GM18951 (cell line): ENCODE results near the gene ACTL7B.
"Not testable (repeated sequence)": the region's sequence is repeated elsewhere in the genome, so short reads cannot be mapped to it uniquely, and the experiment has no call there.

Experiments
- POLR2A ChIP-seq: IDR thresholded peaks from 4 replicates; pipeline ENCODE4 v1.6.1; 2011; ENCODE audit warnings: mild to moderate bottlenecking; ENCODE audit not compliant: insufficient read length, insufficient read depth; ENCODE audit errors: extremely low read depth
- in situ Hi-C: fragments of 300-500 bp; cut with MboI; formaldehyde crosslinking; loops from one replicate; pipeline ENCODE4 v1.12.0; 2022; ENCODE audit warnings: low sequenced_read_pairs, mixed read lengths, inconsistent platforms; ENCODE audit not compliant: unreplicated experiment

ACTL7B gene

GRCh38 chr9:108844856-108845255, 10.9 kb downstream of the ACTL7B start:
- TF ChIP-seq POLR2A, result no peak
- in situ Hi-C loops, result no loop called here

DNA sequence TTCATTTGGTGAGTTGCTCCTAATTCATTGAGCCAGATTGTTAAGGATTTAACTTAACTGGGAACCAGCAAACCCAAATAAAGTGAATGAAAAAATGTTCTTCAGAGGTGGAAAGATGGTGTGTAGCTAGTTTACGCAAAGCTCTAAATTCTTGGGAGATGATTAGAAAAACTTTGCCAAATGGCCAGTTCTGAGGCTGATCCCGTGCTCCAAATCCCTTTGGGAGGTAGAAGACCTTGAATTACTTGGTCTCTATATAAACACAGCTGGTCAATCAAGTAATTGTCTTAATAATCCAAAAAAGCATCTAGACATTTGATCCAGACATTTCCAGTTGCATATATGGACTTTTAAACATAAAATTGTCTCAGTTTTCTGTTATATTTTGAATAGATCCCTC, 11.4 kb downstream of the ACTL7B start:
- TF ChIP-seq POLR2A, result no peak
- in situ Hi-C loops, result no loop called here

DNA sequence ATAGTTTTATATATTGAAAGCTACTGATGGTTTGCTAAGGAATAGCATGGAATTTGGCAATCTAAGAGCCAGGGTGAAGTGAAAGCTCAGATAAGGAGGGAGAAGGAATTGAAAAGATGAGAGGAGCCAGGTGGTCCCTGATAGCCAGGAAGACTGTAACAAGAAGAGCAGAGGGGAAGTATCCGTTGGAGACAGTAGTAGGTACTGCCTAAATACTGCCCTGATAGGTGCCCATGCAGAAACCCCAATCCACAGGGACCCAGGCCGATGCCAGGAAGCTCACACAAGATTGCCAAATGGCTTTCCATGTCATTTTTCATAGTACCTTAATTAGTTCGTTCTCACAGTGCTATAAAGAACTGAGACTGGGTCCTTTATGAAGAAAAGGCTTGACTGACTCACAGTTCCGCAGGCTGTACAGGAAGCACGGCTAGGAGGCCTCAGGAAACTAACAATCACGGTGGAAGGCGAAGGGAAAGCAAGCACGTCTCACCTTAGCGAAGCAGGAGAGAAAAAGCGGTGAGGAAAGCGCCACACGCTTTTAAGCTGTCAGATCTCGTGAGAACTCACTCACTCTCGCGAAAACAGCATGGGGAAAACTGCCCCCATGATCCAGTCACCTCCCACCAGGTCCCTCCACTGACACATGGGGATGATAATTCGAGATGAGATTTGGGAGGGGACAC, 13.0 kb downstream of the ACTL7B start:
- in situ Hi-C loops, result no loop called here
- TF ChIP-seq POLR2A, result no peak

- in situ Hi-C loops, result not testable (repeated sequence)
Observed at GRCh38 chr9:108839561-108839960, 16.2 kb downstream of the ACTL7B start.

GRCh38 chr9:108838017-108838416, 17.8 kb downstream of the ACTL7B start:
- in situ Hi-C loops, result no loop called here
- TF ChIP-seq POLR2A, result no peak

GRCh38 chr9:108837530-108837929, 18.3 kb downstream of the ACTL7B start:
- in situ Hi-C loops, result no loop called here
- no peak for TF ChIP-seq POLR2A

DNA sequence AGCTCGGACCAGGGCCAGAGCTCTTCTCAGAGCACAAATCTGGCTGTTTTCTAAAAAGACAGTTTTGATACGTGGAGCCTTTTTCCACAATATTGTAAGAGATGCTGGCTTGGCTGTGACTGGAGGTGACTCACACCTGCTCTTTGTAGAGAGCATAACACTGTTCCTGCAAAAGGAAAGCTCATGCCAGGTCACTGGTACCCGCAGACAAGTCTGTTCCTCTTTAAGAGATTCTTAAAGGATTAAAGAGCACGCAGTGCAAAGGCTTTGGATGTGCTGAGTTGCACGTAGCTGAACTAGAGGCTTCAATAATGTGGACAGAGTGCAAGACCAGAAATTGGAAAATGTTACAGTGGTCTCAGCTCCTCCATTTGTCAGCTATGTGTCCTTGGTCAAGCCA, 19.0 kb downstream of the ACTL7B start:
- TF ChIP-seq POLR2A, result no peak
- in situ Hi-C loops, result no loop called here

GRCh38 chr9:108836319-108836718, 19.5 kb downstream of the ACTL7B start:
- in situ Hi-C loops, result no loop called here
- no peak for TF ChIP-seq POLR2A

- in situ Hi-C loops, result no loop called here
- no peak for TF ChIP-seq POLR2A
Observed at GRCh38 chr9:108835831-108836230, 20.0 kb downstream of the ACTL7B start.

GRCh38 chr9:108834959-108835665, 20.7 kb downstream of the ACTL7B start:
- TF ChIP-seq POLR2A, result no peak
- in situ Hi-C loops, result no loop called here

GRCh38 chr9:108832179-108832500, 23.6 kb downstream of the ACTL7B start:
- in situ Hi-C loops, result no loop called here
- no peak for TF ChIP-seq POLR2A

GRCh38 chr9:108831496-108832178, 24.1 kb downstream of the ACTL7B start:
- in situ Hi-C loops, result no loop called here
- no peak for TF ChIP-seq POLR2A

DNA sequence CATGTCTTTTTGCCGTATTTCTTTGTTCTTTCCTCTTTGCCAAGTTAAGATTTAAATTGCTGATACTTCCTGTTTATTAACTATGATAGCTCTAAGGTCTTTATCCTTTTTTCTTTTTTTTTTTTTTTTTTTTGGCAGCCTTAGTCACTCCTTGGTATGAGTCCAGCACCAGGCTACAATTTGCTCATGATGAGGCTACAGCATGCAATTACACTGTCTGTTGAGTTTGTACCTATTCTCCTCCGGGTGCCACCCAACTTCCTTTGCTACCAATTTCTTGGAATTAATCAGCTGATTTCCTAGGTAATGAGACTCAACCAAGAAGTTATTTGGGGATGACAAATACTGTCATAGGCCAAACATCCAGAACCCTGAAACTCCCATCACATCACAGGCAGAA, 25.5 kb downstream of the ACTL7B start:
- no peak for TF ChIP-seq POLR2A
- in situ Hi-C loops, result no loop called here

- no peak for TF ChIP-seq POLR2A
- in situ Hi-C loops, result no loop called here
Observed at GRCh38 chr9:108823829-108824228, 32.0 kb downstream of the ACTL7B start.

GRCh38 chr9:108816037-108816436, 39.7 kb downstream of the ACTL7B start:
- in situ Hi-C loops, result no loop called here

More at GRCh38 chr9:108816037-108816436, 39.7 kb downstream of the ACTL7B start:
- no peak for TF ChIP-seq POLR2A
